ENCODE measurements around the gene LOXHD1. TPM values are rescaled to one million over a fixed set of nuclear protein-coding genes. Genes with fewer than 3 reads are reported as not detected.

Gene LOXHD1
- total RNA-seq, 2 experiments from 2014 or later, result not detected

DNA sequence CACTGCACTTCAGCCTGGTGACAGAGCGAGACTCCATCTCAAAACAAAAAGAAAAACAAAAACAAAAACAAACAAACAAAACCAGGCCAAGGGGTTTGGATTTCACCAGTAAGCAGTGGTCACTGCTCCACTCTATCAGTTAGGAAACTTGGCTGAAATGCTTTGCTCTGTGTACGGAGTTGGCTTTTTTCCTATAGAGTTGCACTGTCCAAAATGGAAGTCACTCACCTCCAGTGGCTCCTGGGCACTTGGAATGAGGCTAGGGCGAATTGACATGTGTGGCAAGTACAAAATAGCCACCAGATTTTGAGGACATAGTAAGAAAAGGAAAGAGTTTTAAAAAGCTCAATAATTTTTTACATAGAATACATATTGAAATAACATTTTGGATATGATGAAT is 228.7 kb downstream of the LOXHD1 start:
- ChIA-PET POLR2A (no interaction called here), CTCF (no interaction called here)
- no peak for DNase-seq
- no peaks in the 10 kb centered on the region for H3K9me3 Mint-ChIP-seq
- no peak overlapping the region for H3K4me3 ChIP-seq (ENCODE audit: low read length)
- intact Hi-C loops (cut with DNase I, micrococcal nuclease), result loop anchor here in 1 of 2 experiments (10.0 kb wide), 1 partner anchor 56 kb away; no protein-coding TSS in a partner anchor
- H3K4me1 ChIP-seq (ENCODE audit: insufficient read depth, low read length), result no peaks in the 10 kb centered on the region
- H3K27ac ChIP-seq (ENCODE audit: low read depth in 1 of 2, low read length in 2 of 2), result no peak overlapping the region
- no peaks in the 10 kb centered on the region for H3K4me1 Mint-ChIP-seq (ENCODE audit: low read depth)
- H3K27me3 ChIP-seq (ENCODE audit: control insufficient read depth in 1 of 2, insufficient read depth in 2 of 2, low read length in 2 of 2), result no peaks in the 10 kb centered on the region
- no peaks in the 10 kb centered on the region for H3K36me3 Mint-ChIP-seq (ENCODE audit: low read depth)
- no peak for ATAC-seq (ENCODE audit: poor library complexity)
- peaks cover 6% of the 10 kb centered on the region for H3K27me3 Mint-ChIP-seq
- no peak overlapping the region for H3K27ac Mint-ChIP-seq
- H3K36me3 ChIP-seq (ENCODE audit: insufficient read depth, low read length), result no peaks in the 10 kb centered on the region
- H3K9me3 ChIP-seq (ENCODE audit: control insufficient read depth in 1 of 2, insufficient read depth in 1 of 2, low read length in 2 of 2), result peaks cover 0 to under 1% of the 10 kb centered on the region in 2 experiments
- TF ChIP-seq CTCF (IDR thresholded peaks at IDR 0.05), result no peak
- H3K4me3 Mint-ChIP-seq, result no peak overlapping the region

- Histone ChIP-seq H3K36me3 (ENCODE audit: insufficient read depth, low read length) (no peaks in the 10 kb centered on the region), H3K27me3 (ENCODE audit: control insufficient read depth in 1 of 2, insufficient read depth in 2 of 2, low read length in 2 of 2) (no peaks in the 10 kb centered on the region), H3K4me1 (ENCODE audit: insufficient read depth, low read length) (no peaks in the 10 kb centered on the region), H3K9me3 (ENCODE audit: control insufficient read depth in 1 of 2, insufficient read depth in 1 of 2, low read length in 2 of 2) (no peaks in the 10 kb centered on the region), H3K4me3 (ENCODE audit: low read length) (no peak overlapping the region), H3K27ac (ENCODE audit: low read depth in 1 of 2, low read length in 2 of 2) (no peak overlapping the region)
- no peak for TF ChIP-seq CTCF (IDR thresholded peaks at IDR 0.05)
- no peaks in the 10 kb centered on the region for H3K9me3 Mint-ChIP-seq
- ATAC-seq (ENCODE audit: poor library complexity), result no peak
- ChIA-PET POLR2A (no interaction called here), CTCF (no interaction called here)
- no peaks in the 10 kb centered on the region for H3K4me1 Mint-ChIP-seq (ENCODE audit: low read depth)
- no peak overlapping the region for H3K4me3 Mint-ChIP-seq
- H3K27me3 Mint-ChIP-seq, result peaks cover 6% of the 10 kb centered on the region
- no peak overlapping the region for H3K27ac Mint-ChIP-seq
- no peaks in the 10 kb centered on the region for H3K36me3 Mint-ChIP-seq (ENCODE audit: low read depth)
- intact Hi-C loops (cut with DNase I, micrococcal nuclease), result loop anchor here in 1 of 2 experiments (10.0 kb wide), 1 partner anchor 57 kb away; no protein-coding TSS in a partner anchor
- DNase-seq, result no peak
These were observed 229.6 kb downstream of the LOXHD1 start for GRCh38 chr18:46427216-46427995.

Other genes starting within 250 kb of the LOXHD1 start
- under 1 TPM in 1 of 2 experiments, not detected in 1; 0.08 TPM for gene ST8SIA5, start 99.8 kb upstream of the LOXHD1 start, total RNA-seq